GM18498 (cell line): Measurements from ENCODE around the gene GDF15.
A peak's percentile ranks its signal among the peaks of the same experiment; 100 is the strongest.
"Not testable (repeated sequence)": the region's sequence is repeated elsewhere in the genome, so short reads cannot be mapped to it uniquely, and the experiment has no call there.

ENCODE experiments used
- ATAC-seq: cut with Tn5 transposase; IDR thresholded peaks from one replicate; pipeline ENCODE4 v1.9.1; 2021; ENCODE audit warnings: mild to moderate bottlenecking, moderate library complexity; ENCODE audit not compliant: unreplicated experiment

The GDF15 gene

DNA sequence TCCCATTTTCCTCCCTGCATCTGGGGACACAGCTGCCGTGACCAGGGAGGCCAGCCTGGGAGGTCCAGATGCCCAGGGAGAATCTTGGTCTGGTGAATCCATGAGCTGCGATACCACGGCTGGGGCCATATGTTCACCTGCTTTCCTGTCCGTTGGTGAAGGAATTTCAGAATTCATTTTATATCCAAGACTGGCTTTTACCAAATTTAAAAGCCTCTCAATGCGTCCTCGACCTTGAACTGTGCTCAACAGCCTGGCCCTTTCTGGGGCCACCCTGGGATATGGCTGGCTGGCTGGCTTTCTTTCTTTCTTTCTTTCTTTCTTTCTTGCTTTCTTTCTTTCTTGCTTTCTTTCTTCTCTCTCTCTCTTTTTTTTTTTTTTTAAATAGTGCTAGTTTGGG, 22.2 kb upstream of the GDF15 start:
- no peak for ATAC-seq

- ATAC-seq, result not testable (repeated sequence)
These were observed 21.6 kb upstream of the GDF15 start for GRCh38 chr19:18364277-18364825.

DNA sequence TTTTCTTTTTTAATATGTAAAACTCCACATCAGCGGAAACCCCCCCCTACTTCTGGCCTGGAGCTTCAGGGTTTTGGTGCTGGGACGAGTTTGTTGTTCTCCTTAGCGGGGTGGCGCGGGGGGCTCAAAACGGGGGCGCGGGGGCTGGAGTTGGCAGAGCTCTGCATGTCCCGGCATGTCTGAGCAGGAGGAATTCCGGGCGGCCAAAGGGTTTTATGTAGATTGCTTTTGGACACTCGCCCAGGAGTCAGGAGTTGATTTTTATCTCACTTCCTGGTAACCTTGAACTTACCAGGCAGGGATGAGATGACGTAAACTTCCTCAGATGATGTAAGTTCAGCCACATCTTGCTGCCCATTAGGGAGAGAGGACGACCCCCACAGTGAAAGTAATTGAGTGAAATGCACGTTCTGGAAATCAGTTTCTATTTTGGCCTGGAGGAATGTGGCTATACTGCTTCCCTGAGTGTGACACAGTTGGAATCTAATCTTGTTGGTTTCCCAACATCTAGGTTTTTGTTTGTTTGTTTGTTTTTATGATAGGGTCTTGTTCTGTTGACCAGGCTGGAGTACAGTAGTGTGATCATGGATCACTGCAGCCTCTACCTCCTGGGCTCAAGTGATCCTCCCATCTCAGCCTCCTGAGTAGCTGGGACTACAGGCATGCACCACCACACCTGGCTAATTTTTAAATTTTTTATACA, 21.0 kb upstream of the GDF15 start:
- ATAC-seq, result no peak

- no peak for ATAC-seq
These were observed 19.9 kb upstream of the GDF15 start for GRCh38 chr19:18366021-18366435.

- ATAC-seq, result no peak
These were observed 17.3 kb upstream of the GDF15 start for GRCh38 chr19:18368504-18369222.

DNA sequence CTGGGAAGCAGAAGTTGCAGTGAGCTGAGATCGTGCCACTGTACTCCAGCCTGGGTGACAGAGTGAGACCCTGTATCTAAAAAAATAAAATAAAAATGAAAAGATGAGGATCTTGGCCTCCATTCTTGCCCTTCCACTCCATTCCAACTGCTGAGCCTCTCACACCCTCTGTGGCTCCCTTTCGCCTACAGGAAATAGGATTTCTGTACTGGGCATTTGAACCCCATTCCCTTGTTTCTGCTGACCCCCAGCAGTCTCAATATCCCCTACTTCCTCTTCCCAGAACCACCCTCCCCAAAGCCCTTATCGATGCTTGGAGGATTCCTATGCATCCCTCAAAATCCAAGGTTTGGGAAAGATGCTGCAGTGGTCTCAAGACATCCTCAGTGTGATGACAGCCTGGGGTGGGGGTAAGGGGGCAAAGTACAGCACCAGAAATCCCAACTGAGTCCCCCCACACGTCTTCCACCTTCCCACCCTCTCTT, 12.5 kb upstream of the GDF15 start:
- no peak for ATAC-seq

DNA sequence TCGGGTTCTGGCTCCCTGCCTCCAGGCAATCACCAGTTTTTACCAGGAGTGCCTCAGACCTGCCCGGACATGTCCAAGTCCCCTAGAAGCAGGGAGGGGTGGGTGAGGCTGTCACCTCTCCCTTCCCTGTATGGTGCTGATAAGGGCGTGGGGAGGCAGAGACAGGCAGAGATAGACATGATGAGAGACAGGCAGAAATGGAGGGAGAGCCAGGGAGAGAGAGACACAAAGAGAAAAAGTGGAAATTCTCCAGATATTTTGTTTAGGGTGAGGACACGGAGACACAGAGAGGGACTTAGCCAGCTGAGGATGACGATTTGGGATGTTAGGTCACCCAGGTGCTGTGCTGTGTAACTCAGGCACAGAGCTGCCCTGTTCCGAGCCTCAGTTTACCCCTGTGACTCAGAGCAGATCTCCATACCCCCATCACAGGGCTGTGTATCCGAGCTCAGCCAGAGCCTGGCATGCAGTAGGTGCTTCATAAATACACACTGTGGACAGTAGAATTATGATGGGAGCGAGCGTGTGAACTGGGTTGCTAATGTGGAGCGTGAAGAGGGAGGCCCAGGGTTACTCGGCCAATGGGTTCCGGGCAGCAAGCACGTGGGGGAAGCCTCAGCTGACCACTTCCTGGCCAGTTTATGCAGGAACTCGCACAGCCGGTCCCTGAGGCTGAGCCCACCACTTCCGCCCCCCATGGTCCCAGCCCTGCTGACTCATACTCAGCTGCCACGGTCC, 11.9 kb upstream of the GDF15 start:
- peak; percentile 89 for ATAC-seq

DNA sequence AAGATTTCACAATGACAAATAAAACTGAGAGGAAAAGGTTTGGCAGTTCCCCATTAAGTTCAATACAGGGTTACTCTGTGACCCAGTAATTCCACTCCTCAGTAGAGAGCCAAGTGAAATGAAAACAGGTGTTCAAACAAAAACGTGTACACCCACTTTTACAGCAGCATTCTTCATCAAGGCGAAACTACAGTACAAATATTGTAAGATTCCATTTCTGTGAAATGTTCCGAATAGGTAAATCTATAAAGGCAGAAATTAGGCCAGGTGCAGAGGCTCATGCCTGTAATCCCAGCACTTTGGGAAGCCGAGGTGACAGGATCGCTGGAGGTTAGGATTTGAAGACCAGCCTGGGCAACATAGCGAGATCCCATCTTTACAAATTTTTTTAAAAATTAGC, 8.9 kb upstream of the GDF15 start:
- no peak for ATAC-seq

DNA sequence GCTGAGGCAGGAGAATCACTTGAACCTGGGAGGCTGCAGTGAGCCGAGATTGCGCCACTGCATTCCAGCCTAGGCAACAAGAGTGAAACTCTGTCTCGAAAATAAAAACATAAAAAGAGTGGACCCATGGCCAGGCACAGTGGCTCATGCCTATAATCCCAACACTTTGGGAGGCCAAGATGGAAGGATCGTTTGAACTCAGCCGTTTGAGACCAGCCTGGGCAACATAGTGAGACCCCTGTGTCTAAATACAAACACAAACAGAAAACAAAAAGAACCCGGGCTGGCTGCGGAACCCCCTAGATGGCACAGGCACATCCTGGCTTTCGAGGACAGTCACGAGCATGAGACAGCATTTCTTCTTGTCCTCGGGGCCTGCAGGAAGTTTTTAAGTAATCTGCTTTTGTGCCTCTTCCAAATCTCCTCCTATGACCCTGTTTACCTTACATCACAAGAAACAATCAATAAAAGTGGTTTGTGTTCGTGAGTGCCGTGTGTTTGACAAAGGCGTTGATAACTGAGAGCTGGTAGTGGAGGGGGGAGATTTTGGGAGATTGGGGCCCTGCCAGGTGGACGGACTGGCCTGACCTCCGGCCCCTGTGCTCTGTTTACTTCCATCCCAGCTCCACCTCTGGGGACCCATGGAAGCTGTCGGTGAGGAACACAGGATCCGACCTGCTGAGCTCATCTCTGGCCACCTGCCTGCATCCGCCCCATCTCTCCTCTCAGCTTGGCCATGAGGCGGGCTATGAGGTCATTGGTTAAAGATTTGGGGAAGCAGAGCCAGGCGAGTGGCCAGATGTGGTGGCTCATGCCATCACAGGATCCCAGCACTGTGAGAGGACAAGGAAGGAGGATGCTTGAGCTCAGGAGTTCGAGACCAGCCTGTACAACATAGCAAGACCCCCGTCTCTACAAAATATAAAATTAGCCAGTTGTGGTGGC, 5.9 kb upstream of the GDF15 start:
- ATAC-seq, result no peak

DNA sequence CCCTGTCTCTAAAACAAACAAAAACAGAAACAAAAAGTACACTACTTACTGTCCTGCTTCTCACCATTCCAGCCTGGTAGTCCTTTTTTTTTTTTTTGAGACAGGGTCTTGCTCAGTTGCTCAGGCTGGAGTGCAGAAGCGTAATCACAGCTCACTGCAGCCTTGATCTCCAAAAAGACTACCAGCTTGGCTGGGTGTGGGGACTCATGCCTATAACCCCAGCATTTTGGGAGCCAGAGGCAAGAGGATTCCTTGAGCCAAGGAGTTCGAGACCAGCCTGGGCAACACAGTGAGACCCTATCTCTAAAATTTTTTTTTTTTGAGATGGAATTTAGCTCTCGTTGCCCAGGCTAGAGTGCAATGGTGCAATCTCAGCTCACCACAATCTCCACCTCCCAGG, 5.1 kb upstream of the GDF15 start:
- ATAC-seq, result no peak

- not testable (repeated sequence) for ATAC-seq
These were observed 2.3 kb upstream of the GDF15 start for GRCh38 chr19:18383622-18384021.

DNA sequence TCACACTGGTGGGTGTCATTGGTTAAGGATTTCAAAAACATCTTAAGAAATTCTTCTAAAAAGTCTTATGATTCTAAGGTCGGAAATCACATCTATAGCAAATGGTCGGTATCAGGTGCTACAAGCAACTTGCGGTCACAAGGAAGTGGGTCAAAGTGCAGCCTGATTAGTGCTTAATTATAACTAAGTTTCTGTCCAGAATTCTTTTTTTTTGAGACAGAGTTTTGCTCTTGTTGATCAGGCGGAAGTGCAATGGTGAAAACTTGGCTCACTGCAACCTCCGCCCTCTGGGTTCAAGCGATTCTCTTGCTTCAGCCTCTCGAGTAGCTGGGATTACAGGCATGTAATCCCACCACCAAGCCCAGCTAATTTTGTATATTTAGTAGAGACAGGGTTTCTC, 1.2 kb upstream of the GDF15 start:
- ATAC-seq, result no peak

- ATAC-seq, result no peak
These were observed 641 bp upstream of the GDF15 start for GRCh38 chr19:18385359-18385674.

DNA sequence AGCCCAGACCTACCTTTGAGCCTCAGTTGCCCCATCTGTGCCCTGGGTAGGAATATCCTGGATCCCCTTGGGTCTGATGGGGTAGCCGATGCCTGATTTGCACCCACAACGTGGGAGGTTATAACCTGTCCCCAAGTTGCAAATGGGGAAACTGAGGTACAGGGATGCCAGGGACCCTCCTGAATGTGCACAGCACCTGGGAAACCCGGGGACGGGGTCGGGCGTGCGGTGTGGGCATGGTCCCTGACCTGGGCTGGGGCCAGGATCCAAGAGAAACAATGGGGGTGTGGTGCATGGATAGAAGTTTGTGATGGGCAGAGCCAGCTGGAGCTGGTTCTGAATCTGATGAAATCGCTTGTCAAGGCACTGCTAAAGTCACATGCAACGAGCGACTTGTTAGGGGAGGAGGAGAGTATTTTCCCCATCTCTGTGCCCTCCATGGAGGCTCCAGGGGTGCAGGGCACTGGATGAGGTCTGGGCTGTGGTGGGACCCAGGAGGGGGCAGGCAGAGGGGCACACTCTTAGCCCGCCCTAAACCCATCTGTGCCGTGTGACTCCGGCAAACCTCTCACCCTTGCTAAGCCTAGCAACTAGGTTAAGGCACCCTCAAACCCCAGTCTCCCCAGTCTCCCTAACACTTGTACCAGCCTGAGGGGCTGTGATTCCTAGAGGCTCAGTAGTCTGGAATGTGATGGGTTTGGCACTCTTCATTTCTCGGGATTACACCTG, 749 bp downstream of the GDF15 start:
- no peak for ATAC-seq

DNA sequence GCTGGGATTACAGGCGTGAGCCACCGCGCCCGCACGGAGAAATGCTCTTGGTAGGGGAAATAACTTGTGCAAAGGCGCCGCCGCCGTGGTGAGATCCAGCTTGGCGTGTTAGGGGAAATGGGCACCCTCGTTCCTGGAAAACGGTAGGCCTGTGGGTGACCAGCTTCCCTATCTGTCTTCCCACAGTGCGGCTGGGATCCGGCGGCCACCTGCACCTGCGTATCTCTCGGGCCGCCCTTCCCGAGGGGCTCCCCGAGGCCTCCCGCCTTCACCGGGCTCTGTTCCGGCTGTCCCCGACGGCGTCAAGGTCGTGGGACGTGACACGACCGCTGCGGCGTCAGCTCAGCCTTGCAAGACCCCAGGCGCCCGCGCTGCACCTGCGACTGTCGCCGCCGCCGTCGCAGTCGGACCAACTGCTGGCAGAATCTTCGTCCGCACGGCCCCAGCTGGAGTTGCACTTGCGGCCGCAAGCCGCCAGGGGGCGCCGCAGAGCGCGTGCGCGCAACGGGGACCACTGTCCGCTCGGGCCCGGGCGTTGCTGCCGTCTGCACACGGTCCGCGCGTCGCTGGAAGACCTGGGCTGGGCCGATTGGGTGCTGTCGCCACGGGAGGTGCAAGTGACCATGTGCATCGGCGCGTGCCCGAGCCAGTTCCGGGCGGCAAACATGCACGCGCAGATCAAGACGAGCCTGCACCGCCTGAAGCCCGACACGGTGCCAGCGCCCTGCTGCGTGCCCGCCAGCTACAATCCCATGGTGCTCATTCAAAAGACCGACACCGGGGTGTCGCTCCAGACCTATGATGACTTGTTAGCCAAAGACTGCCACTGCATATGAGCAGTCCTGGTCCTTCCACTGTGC, 2.4 kb downstream of the GDF15 start:
- peak; percentile 75 for ATAC-seq

- ATAC-seq, result no peak
These were observed 3.2 kb downstream of the GDF15 start for GRCh38 chr19:18388960-18389725.

GRCh38 chr19:18389726-18390064, 3.7 kb downstream of the GDF15 start:
- no peak for ATAC-seq
